K562 (cell line): ENCODE data around the gene RPP21. TPM values are rescaled to one million over a fixed set of nuclear protein-coding genes. Genes with fewer than 3 reads are reported as not detected.

Experiments
- CBFB ChIP-seq: sonication (generic); formaldehyde crosslinking; IDR thresholded peaks from 2 replicates; pipeline ENCODE4 v1.4.0; 2020; ENCODE audit warnings: mild to moderate bottlenecking, missing genetic modification reagents
- DEAF1 ChIP-seq: fragments of 450-650 bp; formaldehyde crosslinking; IDR thresholded peaks from 2 replicates; pipeline ENCODE4 v1.4.0; 2020; ENCODE audit warnings: mild to moderate bottlenecking, moderate library complexity
- DMBX1 ChIP-seq: fragments of 250-450 bp; sonication (Bioruptor Pico); IDR thresholded peaks from 2 replicates; pipeline ENCODE4 v1.8.0; 2022; ENCODE audit warnings: inconsistent platforms, mild to moderate bottlenecking, moderate library complexity, borderline replicate concordance
- DNMT1 ChIP-seq: fragments of 450-650 bp; IDR thresholded peaks from 2 replicates; pipeline ENCODE4 v1.6.1; 2016; ENCODE audit warnings: antibody characterized with exemption, mild to moderate bottlenecking
- DPF2 ChIP-seq: fragments of 450-650 bp; IDR thresholded peaks from 2 replicates; pipeline ENCODE4 v1.6.1; 2016
- ELF4 ChIP-seq: fragments of 450-650 bp; formaldehyde crosslinking; IDR thresholded peaks from 2 replicates; pipeline ENCODE4 v1.4.0; 2022; ENCODE audit warnings: missing genetic modification characterization
- GTF2F1 ChIP-seq: IDR thresholded peaks from 2 replicates; pipeline ENCODE4 v1.6.1; 2011; ENCODE audit warnings: low read depth, low read length, improper control_type of control experiment
- L3MBTL2 ChIP-seq: fragments of 450-650 bp; IDR thresholded peaks from 2 replicates; pipeline ENCODE4 v1.6.1; 2016; ENCODE audit warnings: mild to moderate bottlenecking, moderate library complexity
- LCOR ChIP-seq: sonication (generic); formaldehyde crosslinking; IDR thresholded peaks from 2 replicates; pipeline ENCODE4 v1.8.0; 2022; ENCODE audit warnings: mild to moderate bottlenecking, missing genetic modification reagents
- MED1 ChIP-seq: sonication (generic); formaldehyde crosslinking; IDR thresholded peaks from 2 replicates; pipeline ENCODE4 v1.8.1; 2023; ENCODE audit warnings: missing genetic modification reagents, borderline replicate concordance
- MTA2 ChIP-seq: fragments of 450-650 bp; IDR thresholded peaks from 2 replicates; pipeline ENCODE4 v1.6.1; 2016; ENCODE audit warnings: low read depth
- NFIC ChIP-seq: fragments of 450-650 bp; IDR thresholded peaks from 2 replicates; pipeline ENCODE4 v1.6.1; 2017; ENCODE audit warnings: mild to moderate bottlenecking, inconsistent platforms
- NRF1 ChIP-seq, 2 experiments: fragments of 450-650 bp; IDR thresholded peaks in 1 of 2; conservative IDR thresholded peaks in 1 of 2; 2 replicates each; pipeline ENCODE4 v1.6.1; 2014; ENCODE audit warnings: mild to moderate bottlenecking in 2 of 2
- PKNOX1 ChIP-seq: fragments of 450-650 bp; IDR thresholded peaks from 2 replicates; pipeline ENCODE4 v1.6.1; 2016
- PRDM10 ChIP-seq: fragments of 450-650 bp; IDR thresholded peaks from 2 replicates; pipeline ENCODE4 v1.6.1; 2018; ENCODE audit not compliant: partially characterized antibody
- PREB ChIP-seq: sonication (generic); formaldehyde crosslinking; IDR thresholded peaks from 2 replicates; pipeline ENCODE4 v1.8.1; 2023; ENCODE audit warnings: mild to moderate bottlenecking, missing genetic modification reagents
- SMARCA5 ChIP-seq: fragments of 450-650 bp; IDR thresholded peaks from 2 replicates; pipeline ENCODE4 v1.6.1; 2016
- SRF ChIP-seq, 2 experiments: fragments of 250-450, 450-650 bp in 1 of 2; sonication (Bioruptor Pico) in 1 of 2; sonication (generic) in 1 of 2; formaldehyde crosslinking; IDR thresholded peaks; 2 replicates each; pipeline versions ENCODE4 v1.5.0 to v1.5.1; 2020 to 2022; ENCODE audit warnings: mild to moderate bottlenecking in 1 of 2, missing genetic modification reagents in 1 of 2
- TCF3 ChIP-seq: sonication (generic); formaldehyde crosslinking; IDR thresholded peaks from 2 replicates; pipeline ENCODE4 v1.4.0; 2020; ENCODE audit warnings: mild to moderate bottlenecking, missing genetic modification reagents
- TCF7 ChIP-seq: sonication (generic); IDR thresholded peaks from 2 replicates; pipeline ENCODE4 v1.6.1; 2016; ENCODE audit warnings: antibody characterized with exemption, borderline replicate concordance
- TEAD4 ChIP-seq, 2 experiments: sonication (generic) in 1 of 2; formaldehyde crosslinking in 1 of 2; IDR thresholded peaks; 2 replicates each; pipeline versions ENCODE4 v1.6.1 to v1.8.0; 2012 to 2022; ENCODE audit warnings: borderline replicate concordance in 1 of 2, inconsistent platforms in 1 of 2, low read length in 1 of 2, mild to moderate bottlenecking in 1 of 2, missing genetic modification reagents in 1 of 2
- U2AF1 ChIP-seq: fragments of 200-400 bp; formaldehyde crosslinking; optimal IDR thresholded peaks from 2 replicates; pipeline ENCODE3; 2017; ENCODE audit warnings: mild to moderate bottlenecking, low read depth, low read length, moderate library complexity
- ZFP30 ChIP-seq: fragments of 250-450 bp; sonication (Bioruptor Pico); IDR thresholded peaks from 2 replicates; pipeline ENCODE4 v1.8.0; 2022; ENCODE audit warnings: moderate library complexity, mild to moderate bottlenecking, inconsistent platforms, borderline replicate concordance
- polyA plus RNA-seq, 8 experiments: library from polyadenylated mRNA; depleted of rRNA in 4 of 8; stranded (reverse) in 5 of 8; unstranded in 3 of 8; fragments of >200 nt; fragmentation: Nextera tagmentation in 2 of 8; fragmentation: Illumina TruSeq in 1 of 8; extraction: Ambion mirVana in 2 of 8; extraction: Trizol in 1 of 8; gene quantifications; 2 replicates each; pipeline versions ENCODE4 v1.2.1 to v1.2.3, GENCODE V29; 2011 to 2014; ENCODE audit warnings: inconsistent platforms in 1 of 8, missing spikeins in 1 of 8
- total RNA-seq, 7 experiments: library from RNA; depleted of rRNA in 6 of 7; stranded (reverse); fragments of >200 nt in 6 of 7; fragmentation: Illumina TruSeq in 2 of 7; extraction: Trizol in 2 of 7; gene quantifications; 2 replicates each; pipeline versions ENCODE4 v1.2.1 to v1.2.3, GENCODE V29; 2011 to 2021; ENCODE audit warnings: low replicate concordance in 1 of 7

The RPP21 gene
- total and polyA plus RNA-seq, 9 of the 15 experiments (the other 6 are each of a cell fraction or from before 2014, with no cell fraction given): 62.1 to 362 (median 166) TPM

- TF ChIP-seq PRDM10 (peak; percentile 96), DMBX1 (CRISPR knock-in tag) (0 out of 2 replicates have a peak, but pooled peaks have one; percentile 8), DPF2 (peak; percentile 94), MTA2 (no peak), CBFB (CRISPR knock-in tag) (no peak), L3MBTL2 (no peak), LCOR (CRISPR knock-in tag) (0 out of 2 replicates have a peak, but pooled peaks have one; percentile 17), DNMT1 (no peak), DEAF1 (CRISPR knock-in tag) (no peak), PREB (CRISPR knock-in tag) (no peak), SMARCA5 (no peak), TCF7 (no peak; the same call in 1 of the 2 replicates), GTF2F1 (no peak), NRF1 (conservative IDR thresholded peaks at IDR 0.05 in 1 of 2, IDR thresholded peaks at IDR 0.05 in 1 of 2) (0 out of 4 replicates have a peak, but pooled peaks of 1 of the 2 experiments have one; percentile 22), PKNOX1 (no peak), U2AF1 (no peak), ZFP30 (no peak), TEAD4 (IDR thresholded peaks at IDR 0.05; ENCODE audit: low read length) (peak; percentile 54; the same call in 1 of the 2 replicates), TEAD4 (CRISPR knock-in tag; IDR thresholded peaks at IDR 0.05; ENCODE audit: borderline replicate concordance) (no peak), NFIC (no peak; the same call in 1 of the 2 replicates), ELF4 (CRISPR knock-in tag) (no peak), TCF3 (CRISPR knock-in tag) (peak; percentile 59), SRF (CRISPR knock-in tag; IDR thresholded peaks at IDR 0.05) (peak; percentile 45 to 96; a peak in 3 of 4 replicates), MED1 (CRISPR knock-in tag) (no peak)
Measured at GRCh38 chr6:30340589-30341054, 4.3 kb upstream of the RPP21 start (continued).
